Adrenal gland (tissue), 12 donors: ENCODE data around the gene PKP4. TPM values are rescaled to one million over a fixed set of nuclear protein-coding genes. Genes with fewer than 3 reads are reported as not detected.

Experiments
- DNase-seq, 7 donors: peaks; one replicate each; pipeline ENCODE4 v3.0.0-alpha.2; 2019 to 2020
- H3K27ac ChIP-seq, 5 donors: fragments of 200-600 bp; sonication (generic) in 4 of 5; 1 replicate in 3 of 5; 2 replicates in 2 of 5; pipeline versions ENCODE4 v1.5.1 to v1.8.0; 2016 to 2020; ENCODE audit warnings: mild to moderate bottlenecking in 1 of 5
- H3K27me3 ChIP-seq: fragments of 200-600 bp; 2 replicates; pipeline ENCODE4 v1.8.0; 2021
- H3K36me3 ChIP-seq, 2 donors: fragments of 200-600 bp; replicated peaks in 1 of 2; 1 replicate in 1 of 2; 2 replicates in 1 of 2; pipeline versions ENCODE4 v1.5.1 to v1.8.0; 2018 to 2022
- H3K4me1 ChIP-seq, 2 donors: fragments of 200-600 bp; replicated peaks in 1 of 2; 1 replicate in 1 of 2; 2 replicates in 1 of 2; pipeline versions ENCODE4 v1.5.1 to v1.8.0; 2018 to 2021
- H3K4me3 ChIP-seq, 4 donors: fragments of 200-600 bp; sonication (generic) in 3 of 4; one replicate each; pipeline ENCODE4 v1.5.1; 2016 to 2018
- H3K9me3 ChIP-seq, 3 donors: fragments of 200-600 bp; sonication (generic) in 1 of 3; replicated peaks in 1 of 3; 1 replicate in 2 of 3; 2 replicates in 1 of 3; pipeline versions ENCODE4 v1.5.1 to v1.8.0; 2016 to 2021
- POLR2A ChIP-seq, 2 donors: fragments of 450-650 bp; IDR thresholded peaks; one replicate each; pipeline ENCODE4 v1.6.1; 2017; ENCODE audit warnings: antibody characterized with exemption in 2 of 2, mild to moderate bottlenecking in 2 of 2, moderate library complexity in 1 of 2
- WGBS, 4 donors: extraction: QIAGEN DNeasy Blood & Tissue Kit in 2 of 4; methylation state at CpG; one replicate each; pipeline versions ENCODE4 v1.1.5 to v1.1.7; 2013 to 2017; 5-methylcytosine and 5-hydroxymethylcytosine counted together
- intact Hi-C, 2 donors: fragments of 100-400 bp; cut with DNase I; formaldehyde crosslinking; loops; one replicate each; pipeline versions ENCODE4 v1.14.1 to v1.15.0; 2022 to 2023
- polyA plus RNA-seq, 3 donors: library from polyadenylated mRNA; stranded (reverse); fragments of 200-250 nt in 2 of 3; fragments of 350-450 nt in 1 of 3; fragmentation: Illumina TruSeq in 1 of 3; extraction: RNeasy Lipid Tissue Mini Kit (QIAGEN cat#74804) in 1 of 3; gene quantifications; one replicate each; pipeline ENCODE4 v1.2.3, GENCODE V29; 2013 to 2014
- total RNA-seq, 9 donors: library from RNA; depleted of rRNA in 4 of 9; stranded (reverse); fragments of >200 nt in 4 of 9; fragments of 120-200 nt in 1 of 9; fragmentation: NEBNext Ultra II Directional in 1 of 9; extraction: Animal tissue kit (Norgen Biotek cat#: 25700) in 1 of 9; gene quantifications; one replicate each; pipeline versions ENCODE4 v1.1.0 to v1.2.4, GENCODE V29; 2013 to 2023
- TF ChIP-seq, protein P1 (sequence below), 6 experiments: fragments of 450-650 bp in 4 of 6; fragments of 200-600 bp in 2 of 6; sonication (generic) in 1 of 6; IDR thresholded peaks; 1 replicate in 5 of 6; 2 replicates in 1 of 6; pipeline versions ENCODE4 v1.5.1 to v1.8.0; 2016 to 2021; ENCODE audit warnings: antibody characterized with exemption in 6 of 6, mild to moderate bottlenecking in 2 of 6, moderate library complexity in 1 of 6
- donor health status: healthy with polysubstance abuse.
- donor health status: Bipolar disorder and iron deficiency.
- donor health status: DM: yes; HTN: yes; CAD: no.
- donor health status: DM: no; HTN: no; CAD: no.
- donor health status: DM: no; HTN: no; CAD: no.
- donor health status: DM: yes; HTN: yes; CAD: no.

Gene PKP4
- total and polyA plus RNA-seq, 12 donors = 15.6 to 34.9 (median 23.3) TPM

DNA sequence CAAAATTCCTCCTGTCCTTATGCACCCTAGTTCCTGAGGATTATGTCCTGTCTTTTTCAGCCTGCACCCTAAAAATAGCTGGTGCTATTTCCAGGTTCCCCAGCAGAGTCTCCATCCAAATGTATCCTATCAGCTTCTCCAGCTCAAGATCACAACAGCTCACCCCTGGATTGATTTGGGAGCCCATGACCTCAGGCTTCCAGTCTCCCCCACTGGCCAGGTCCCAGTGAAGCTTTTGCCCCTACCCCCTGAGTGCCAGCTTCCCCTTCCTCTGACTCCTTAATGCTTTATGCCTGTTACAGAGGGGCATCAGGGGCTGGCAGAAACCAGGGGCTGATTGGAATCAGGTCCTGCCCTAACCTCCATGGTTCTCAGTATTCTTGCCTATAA, 261.4 kb downstream of the PKP4 start:
- TF ChIP-seq, protein P1, sequence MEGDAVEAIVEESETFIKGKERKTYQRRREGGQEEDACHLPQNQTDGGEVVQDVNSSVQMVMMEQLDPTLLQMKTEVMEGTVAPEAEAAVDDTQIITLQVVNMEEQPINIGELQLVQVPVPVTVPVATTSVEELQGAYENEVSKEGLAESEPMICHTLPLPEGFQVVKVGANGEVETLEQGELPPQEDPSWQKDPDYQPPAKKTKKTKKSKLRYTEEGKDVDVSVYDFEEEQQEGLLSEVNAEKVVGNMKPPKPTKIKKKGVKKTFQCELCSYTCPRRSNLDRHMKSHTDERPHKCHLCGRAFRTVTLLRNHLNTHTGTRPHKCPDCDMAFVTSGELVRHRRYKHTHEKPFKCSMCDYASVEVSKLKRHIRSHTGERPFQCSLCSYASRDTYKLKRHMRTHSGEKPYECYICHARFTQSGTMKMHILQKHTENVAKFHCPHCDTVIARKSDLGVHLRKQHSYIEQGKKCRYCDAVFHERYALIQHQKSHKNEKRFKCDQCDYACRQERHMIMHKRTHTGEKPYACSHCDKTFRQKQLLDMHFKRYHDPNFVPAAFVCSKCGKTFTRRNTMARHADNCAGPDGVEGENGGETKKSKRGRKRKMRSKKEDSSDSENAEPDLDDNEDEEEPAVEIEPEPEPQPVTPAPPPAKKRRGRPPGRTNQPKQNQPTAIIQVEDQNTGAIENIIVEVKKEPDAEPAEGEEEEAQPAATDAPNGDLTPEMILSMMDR (IDR thresholded peaks at IDR 0.05) = no peak
- TF ChIP-seq POLR2A (IDR thresholded peaks at IDR 0.05) = no peak
- DNase-seq = peak in 1 of 7 donors; percentile 10
- no peaks in the 10 kb centered on the region for H3K36me3 ChIP-seq
- H3K9me3 ChIP-seq = no peaks in the 10 kb centered on the region
- peaks cover 0 to 3% of the 10 kb centered on the region in 2 donors for H3K4me1 ChIP-seq
- H3K4me3 ChIP-seq = no peak overlapping the region
- H3K27ac ChIP-seq = peak overlapping the region in 1 of 5 donors; percentile 63
- no peaks in the 10 kb centered on the region for H3K27me3 ChIP-seq
- intact Hi-C loops = no loop called here

DNA sequence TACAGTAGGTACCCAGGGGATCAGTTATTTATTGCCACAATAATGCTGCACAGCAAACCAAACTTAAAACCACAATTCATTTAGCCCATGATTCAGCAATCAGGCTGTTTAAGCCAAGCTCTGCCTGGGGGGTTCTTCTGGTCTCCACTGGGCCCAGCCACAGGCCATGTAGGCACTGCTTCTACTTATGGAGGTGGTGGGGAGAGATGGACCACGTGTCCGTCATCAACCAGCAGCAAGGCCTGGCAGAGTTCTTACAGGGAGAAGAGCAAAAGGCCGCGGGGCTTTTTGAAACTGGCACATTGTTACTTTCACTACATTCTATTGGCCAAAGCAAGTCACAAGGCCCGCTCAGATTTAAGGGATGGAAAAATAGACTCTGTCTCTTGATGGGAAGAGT, 262.1 kb downstream of the PKP4 start:
- intact Hi-C loops = no loop called here

DNA sequence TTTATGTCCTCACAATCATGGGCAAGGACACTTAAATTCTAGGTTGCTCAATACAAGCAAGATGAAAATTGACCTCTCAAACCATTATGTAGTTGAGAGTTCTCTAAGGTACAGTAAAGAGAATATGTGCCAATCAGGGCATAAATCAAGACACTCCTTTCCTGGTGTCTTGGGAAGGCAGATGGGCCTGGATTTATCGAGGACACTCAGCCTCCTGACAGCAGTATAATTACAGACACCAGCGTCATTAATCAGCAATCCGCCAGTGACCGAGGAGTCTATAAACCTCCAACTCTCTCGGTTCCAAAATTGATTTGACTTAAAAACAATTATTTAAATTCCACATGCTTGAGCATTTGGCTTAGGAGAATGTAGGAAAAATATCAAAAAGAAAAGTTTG, 262.7 kb downstream of the PKP4 start:
- peak in 1 of 7 donors; percentile 15 for DNase-seq
- no peak overlapping the region for H3K4me3 ChIP-seq
- no peaks in the 10 kb centered on the region for H3K36me3 ChIP-seq
- intact Hi-C loops = no loop called here
- no peaks in the 10 kb centered on the region for H3K27me3 ChIP-seq
- WGBS, 4 donors = 76 to 78% (median 78%) methylated on average over 5 of the region's 5 CpGs
- TF ChIP-seq, protein P1 (IDR thresholded peaks at IDR 0.05) = no peak
- no peak for TF ChIP-seq POLR2A (IDR thresholded peaks at IDR 0.05)
- no peaks in the 10 kb centered on the region for H3K9me3 ChIP-seq
- peaks cover 0 to 3% of the 10 kb centered on the region in 2 donors for H3K4me1 ChIP-seq
- no peak overlapping the region for H3K27ac ChIP-seq

More for the DNA sequence above, 262.1 kb downstream of the PKP4 start:
- Histone ChIP-seq H3K9me3 (no peaks in the 10 kb centered on the region), H3K4me1 (peaks cover 0 to 3% of the 10 kb centered on the region in 2 donors), H3K27me3 (no peaks in the 10 kb centered on the region), H3K27ac (peak overlapping the region in 1 of 5 donors; percentile 63), H3K4me3 (no peak overlapping the region), H3K36me3 (no peaks in the 10 kb centered on the region)
- TF ChIP-seq POLR2A (IDR thresholded peaks at IDR 0.05) = no peak
- TF ChIP-seq, protein P1 (IDR thresholded peaks at IDR 0.05) = no peak
- 91 to 96% (median 93%) methylated on average over 5 of the region's 5 CpGs for WGBS, 4 donors
- DNase-seq = peak in 1 of 7 donors; percentile 14

DNA sequence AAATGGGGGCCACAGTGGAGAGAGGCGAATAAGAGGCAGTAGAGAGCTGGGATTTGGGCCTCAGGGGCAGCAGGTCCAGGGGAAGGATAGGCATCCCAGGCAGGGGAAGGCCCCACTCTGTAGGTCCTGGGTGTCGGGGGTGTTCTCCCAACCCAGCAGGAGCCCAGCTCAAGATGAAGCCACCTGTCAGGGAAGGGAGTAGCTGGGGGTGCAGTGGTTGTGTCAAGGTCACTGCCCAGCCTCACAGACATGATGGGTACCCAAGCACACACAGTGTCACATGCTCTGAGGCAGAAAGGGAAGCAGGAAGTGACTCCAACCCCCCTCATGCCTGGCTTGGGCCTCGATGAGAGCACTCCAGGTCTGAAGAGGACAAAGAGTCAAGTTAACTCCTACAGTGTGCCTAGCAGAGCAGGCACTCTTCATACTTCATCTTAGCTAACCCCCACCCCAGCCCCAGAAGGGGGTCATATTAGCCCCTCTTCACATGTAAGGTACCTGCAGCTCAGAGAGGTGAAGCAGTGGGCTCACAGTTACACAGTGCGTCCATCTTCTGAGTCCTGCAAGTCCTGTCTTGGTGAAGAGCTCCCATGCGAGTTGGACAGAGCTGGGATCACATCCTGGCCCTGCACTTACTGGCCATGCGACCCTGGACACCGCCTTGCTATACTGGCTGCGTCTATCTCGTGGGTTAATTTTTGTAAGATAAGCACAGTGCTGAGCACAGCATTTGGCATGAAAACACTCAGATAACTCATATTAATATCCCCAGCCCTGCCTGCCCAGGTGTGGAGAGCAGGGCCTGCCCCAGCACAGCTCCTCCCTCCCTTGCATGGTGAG, 265.7 kb downstream of the PKP4 start:
- TF ChIP-seq, protein P1 (IDR thresholded peaks at IDR 0.05) = no peak
- TF ChIP-seq POLR2A (IDR thresholded peaks at IDR 0.05) = no peak
- 87 to 91% (median 89%) methylated on average over 9 of the region's 9 CpGs for WGBS, 4 donors
- no peak overlapping the region for H3K27ac ChIP-seq
- H3K36me3 ChIP-seq = no peaks in the 10 kb centered on the region
- H3K9me3 ChIP-seq = no peaks in the 10 kb centered on the region
- H3K4me1 ChIP-seq = no peaks in the 10 kb centered on the region
- intact Hi-C loops = no loop called here
- H3K27me3 ChIP-seq = no peaks in the 10 kb centered on the region
- DNase-seq = peak in 1 of 7 donors; percentile 10
- no peak overlapping the region for H3K4me3 ChIP-seq
